Heart left ventricle (tissue), 16 donors: Measurements from ENCODE around the gene STAG1. TPM values are rescaled to one million over a fixed set of nuclear protein-coding genes. Genes with fewer than 3 reads are reported as not detected.

Experiments
- ATAC-seq, 4 donors: fragments of 200-7000 bp; cut with Tn5 transposase; one replicate each; pipeline ENCODE4 v1.9.1; 2020 to 2022; ENCODE audit warnings: moderate library complexity in 4 of 4, mild to moderate bottlenecking in 3 of 4, moderate number of reproducible peaks in 1 of 4
- DNase-seq, 5 donors: peaks; one replicate each; pipeline ENCODE4 v3.0.0-alpha.2; 2020
- H3K27ac ChIP-seq, 12 donors: fragments of 200-600 bp; sonication (generic) in 4 of 12; one replicate each; pipeline versions ENCODE4 v1.5.0 to v1.8.0; 2016 to 2022; ENCODE audit warnings: mild to moderate bottlenecking in 2 of 12
- H3K27me3 ChIP-seq, 9 donors: fragments of 200-600 bp; sonication (generic) in 2 of 9; one replicate each; pipeline versions ENCODE4 v1.5.1 to v1.8.0; 2016 to 2022; ENCODE audit warnings: mild to moderate bottlenecking in 3 of 9
- H3K36me3 ChIP-seq, 9 donors: fragments of 200-600 bp; sonication (generic) in 2 of 9; one replicate each; pipeline versions ENCODE4 v1.5.0 to v1.8.0; 2018 to 2022; ENCODE audit warnings: mild to moderate bottlenecking in 2 of 9
- H3K4me1 ChIP-seq, 12 donors: fragments of 200-600 bp; sonication (generic) in 4 of 12; one replicate each; pipeline versions ENCODE4 v1.5.0 to v1.8.0; 2016 to 2022; ENCODE audit warnings: mild to moderate bottlenecking in 3 of 12
- H3K4me3 ChIP-seq, 12 donors: fragments of 200-600 bp; sonication (generic) in 4 of 12; one replicate each; pipeline versions ENCODE4 v1.5.0 to v1.8.0; 2017 to 2022; ENCODE audit warnings: mild to moderate bottlenecking in 9 of 12, moderate library complexity in 4 of 12
- H3K9me3 ChIP-seq, 12 donors: fragments of 200-600 bp; sonication (generic) in 4 of 12; one replicate each; pipeline versions ENCODE4 v1.5.0 to v1.8.0; 2016 to 2022; ENCODE audit warnings: mild to moderate bottlenecking in 1 of 12
- CTCF ChIP-seq, 12 donors: fragments of 200-600 bp; sonication (generic) in 4 of 12; IDR thresholded peaks; one replicate each; pipeline versions ENCODE4 v1.5.0 to v1.8.0; 2018 to 2022; ENCODE audit warnings: antibody characterized with exemption in 12 of 12, mild to moderate bottlenecking in 5 of 12
- POLR2A ChIP-seq, 2 donors: fragments of 450-650 bp; IDR thresholded peaks; one replicate each; pipeline ENCODE4 v1.6.1; 2017; ENCODE audit warnings: antibody characterized with exemption in 2 of 2, mild to moderate bottlenecking in 2 of 2, moderate library complexity in 2 of 2
- WGBS, 4 donors: extraction: QIAGEN DNeasy Blood & Tissue Kit in 2 of 4; methylation state at CpG; one replicate each; pipeline versions ENCODE4 v1.1.5 to v1.1.7; 2013 to 2018; 5-methylcytosine and 5-hydroxymethylcytosine counted together
- intact Hi-C, 10 donors: fragments of 100-400 bp; cut with DNase I; formaldehyde crosslinking; loops; one replicate each; pipeline versions ENCODE4 v1.11.1 to v1.14.2; 2022
- polyA plus RNA-seq, 2 donors: library from polyadenylated mRNA; stranded (reverse); fragments of 200-250 nt; gene quantifications; one replicate each; pipeline ENCODE4 v1.2.3, GENCODE V29; 2013
- total RNA-seq, 9 donors: library from RNA; depleted of rRNA in 2 of 9; stranded (reverse); fragments of >200 nt in 2 of 9; fragmentation: NEBNext Ultra II Directional in 3 of 9; extraction: Animal tissue kit (Norgen Biotek cat#: 25700) in 3 of 9; gene quantifications; one replicate each; pipeline versions ENCODE4 v1.1.0 to v1.2.4, GENCODE V29; 2016 to 2023
- donor health status: ischemic (EF 13 %, LVEDD 7.1; RV severe dilation, severe dysfunction).
- donor health status: healthy with polysubstance abuse.
- donor health status: DM: no; HTN: yes; CAD: no.
- donor health status: DM: no; HTN: no; CAD: no.
- donor health status: ischemic (EF 25% LVEDD 6.9; RV normal size, moderate dysfunction).
- donor health status: ischemic (EF 25% LVEDD 5.7; RV mildly dilated, moderate dysfunction).
- donor health status: healthy.
- donor health status: DM: yes; HTN: yes; CAD: no.
- donor health status: ischemic (EF 35%, LVEDD 5.7; RV mildly dilated, moderate dysfunction).
- donor health status: nonischemic (EF 11% LVEDD 7.7; RV severe dilation, severe dysfunction).
- donor health status: DM: yes; HTN: yes; CAD: no.
- donor health status: PGD.
- donor health status: ischemic (EF 29% LVEDD 5.4; RV normal size, mild dysfunction).
- donor health status: nonischemic (EF 23%, LVEDD 6.1; RV moderate dilation, normal function).

Gene STAG1
- total and polyA plus RNA-seq, 11 donors, result 7.2 to 23.4 (median 19.8) TPM

GRCh38 chr3:136639069-136639468, 113.1 kb downstream of the STAG1 start:
- DNase-seq, result no peak
- intact Hi-C loops, result no loop called here
- no peaks in the 10 kb centered on the region for H3K27me3 ChIP-seq
- H3K4me1 ChIP-seq, result peaks cover 0 to 21% (median 1%) of the 10 kb centered on the region in 12 donors
- no peak for ATAC-seq
- H3K27ac ChIP-seq, result no peak overlapping the region
- H3K9me3 ChIP-seq, result no peaks in the 10 kb centered on the region
- 77 to 97% (median 94%) methylated on average over 1 of the region's 1 CpG for WGBS, 4 donors
- no peak overlapping the region for H3K4me3 ChIP-seq
- TF ChIP-seq CTCF (IDR thresholded peaks at IDR 0.05) (no peak), POLR2A (IDR thresholded peaks at IDR 0.05) (no peak)
- H3K36me3 ChIP-seq, result no peaks in the 10 kb centered on the region

DNA sequence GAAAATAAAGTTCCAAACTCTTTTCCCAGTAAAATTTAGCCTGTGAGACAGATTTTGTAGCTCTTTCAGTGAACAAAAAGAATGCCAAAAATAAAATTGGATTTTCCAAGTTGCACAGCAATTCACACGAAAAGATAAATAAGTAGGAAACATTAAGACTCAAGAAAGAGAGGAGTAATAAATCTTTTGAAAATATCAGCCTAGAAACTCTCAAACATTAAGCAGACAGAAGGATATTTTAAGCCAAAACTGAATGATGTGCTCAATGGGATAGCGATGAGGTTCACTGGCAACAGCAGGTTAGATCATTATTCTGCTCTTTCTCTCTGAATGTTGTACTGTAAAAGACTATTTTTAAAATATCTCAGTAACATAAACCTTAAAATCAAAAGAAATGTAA, 115.0 kb downstream of the STAG1 start:
- 67 to 84% (median 75%) methylated on average over 2 of the region's 2 CpGs for WGBS, 4 donors
- TF ChIP-seq CTCF (IDR thresholded peaks at IDR 0.05) (no peak), POLR2A (IDR thresholded peaks at IDR 0.05) (no peak)
- peaks cover 0 to 27% (median 3%) of the 10 kb centered on the region in 12 donors for H3K4me1 ChIP-seq
- DNase-seq (no peak), ATAC-seq (no peak)
- intact Hi-C loops, result no loop called here
- H3K4me3 ChIP-seq, result no peak overlapping the region
- no peak overlapping the region for H3K27ac ChIP-seq
- H3K27me3 ChIP-seq, result no peaks in the 10 kb centered on the region
- H3K36me3 ChIP-seq, result no peaks in the 10 kb centered on the region
- H3K9me3 ChIP-seq, result no peaks in the 10 kb centered on the region

GRCh38 chr3:136634821-136635220, 117.4 kb downstream of the STAG1 start:
- intact Hi-C loops, result no loop called here
- DNase-seq (no peak), ATAC-seq (no peak)
- H3K4me3 ChIP-seq, result no peak overlapping the region
- 82 to 91% (median 88%) methylated on average over 4 of the region's 4 CpGs for WGBS, 4 donors
- no peak overlapping the region for H3K27ac ChIP-seq
- H3K27me3 ChIP-seq, result no peaks in the 10 kb centered on the region
- H3K4me1 ChIP-seq, result peaks cover 0 to 25% (median 2%) of the 10 kb centered on the region in 12 donors
- no peaks in the 10 kb centered on the region for H3K9me3 ChIP-seq
- TF ChIP-seq POLR2A (IDR thresholded peaks at IDR 0.05), result no peak
- TF ChIP-seq CTCF (IDR thresholded peaks at IDR 0.05), result no peak
- peaks cover 0 to 3% (median 0%) of the 10 kb centered on the region in 9 donors for H3K36me3 ChIP-seq

DNA sequence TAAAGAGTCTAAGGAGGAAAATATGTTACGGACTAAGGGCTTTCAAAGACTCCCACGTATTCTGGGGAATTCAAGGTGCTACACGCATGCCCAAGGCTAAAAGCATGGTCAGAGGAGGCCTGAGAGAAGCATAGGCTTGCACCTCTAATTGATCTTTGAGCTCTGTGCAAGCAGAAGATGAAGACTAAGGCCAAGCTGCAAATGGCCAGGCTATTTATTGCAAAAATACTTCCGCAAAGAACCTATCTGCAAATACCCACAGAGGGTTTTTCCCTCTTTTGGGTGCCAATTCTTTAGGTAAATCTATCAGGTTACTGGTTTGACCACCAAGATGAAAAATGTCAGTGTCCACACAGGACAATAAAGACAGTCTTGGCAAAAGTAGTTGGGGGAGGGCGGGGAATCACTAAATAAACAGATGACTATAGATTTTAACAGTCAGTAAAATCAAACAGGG, 119.5 kb downstream of the STAG1 start:
- no peak for TF ChIP-seq CTCF (IDR thresholded peaks at IDR 0.05)
- TF ChIP-seq POLR2A (IDR thresholded peaks at IDR 0.05), result no peak
- H3K27ac ChIP-seq, result no peak overlapping the region
- no peaks in the 10 kb centered on the region for H3K9me3 ChIP-seq
- H3K4me3 ChIP-seq, result no peak overlapping the region
- H3K36me3 ChIP-seq, result peaks cover 0 to 8% (median 0%) of the 10 kb centered on the region in 9 donors
- H3K27me3 ChIP-seq, result no peaks in the 10 kb centered on the region
- peaks cover 0 to 25% (median 4%) of the 10 kb centered on the region in 12 donors for H3K4me1 ChIP-seq
- no peak for DNase-seq
- intact Hi-C loops, result no loop called here
- ATAC-seq, result no peak
- 77 to 98% (median 90%) methylated on average over 5 of the region's 5 CpGs for WGBS, 4 donors
